Peyer's patch (tissue), 4 donors: ENCODE measurements around the gene GPC5.

Experiments used
- POLR2A ChIP-seq, 2 donors: fragments of 450-650 bp; IDR thresholded peaks; one replicate each; pipeline ENCODE4 v1.5.1; 2017; ENCODE audit warnings: antibody characterized with exemption in 2 of 2, mild to moderate bottlenecking in 2 of 2, moderate library complexity in 2 of 2
- TF ChIP-seq, protein P1 (sequence below), 6 experiments: fragments of 450-650 bp in 4 of 6; fragments of 200-600 bp in 2 of 6; sonication (generic) in 1 of 6; IDR thresholded peaks; one replicate each; pipeline ENCODE4 v1.5.1; 2017 to 2019; ENCODE audit warnings: antibody characterized with exemption in 6 of 6, mild to moderate bottlenecking in 3 of 6, moderate library complexity in 1 of 6

DNA sequence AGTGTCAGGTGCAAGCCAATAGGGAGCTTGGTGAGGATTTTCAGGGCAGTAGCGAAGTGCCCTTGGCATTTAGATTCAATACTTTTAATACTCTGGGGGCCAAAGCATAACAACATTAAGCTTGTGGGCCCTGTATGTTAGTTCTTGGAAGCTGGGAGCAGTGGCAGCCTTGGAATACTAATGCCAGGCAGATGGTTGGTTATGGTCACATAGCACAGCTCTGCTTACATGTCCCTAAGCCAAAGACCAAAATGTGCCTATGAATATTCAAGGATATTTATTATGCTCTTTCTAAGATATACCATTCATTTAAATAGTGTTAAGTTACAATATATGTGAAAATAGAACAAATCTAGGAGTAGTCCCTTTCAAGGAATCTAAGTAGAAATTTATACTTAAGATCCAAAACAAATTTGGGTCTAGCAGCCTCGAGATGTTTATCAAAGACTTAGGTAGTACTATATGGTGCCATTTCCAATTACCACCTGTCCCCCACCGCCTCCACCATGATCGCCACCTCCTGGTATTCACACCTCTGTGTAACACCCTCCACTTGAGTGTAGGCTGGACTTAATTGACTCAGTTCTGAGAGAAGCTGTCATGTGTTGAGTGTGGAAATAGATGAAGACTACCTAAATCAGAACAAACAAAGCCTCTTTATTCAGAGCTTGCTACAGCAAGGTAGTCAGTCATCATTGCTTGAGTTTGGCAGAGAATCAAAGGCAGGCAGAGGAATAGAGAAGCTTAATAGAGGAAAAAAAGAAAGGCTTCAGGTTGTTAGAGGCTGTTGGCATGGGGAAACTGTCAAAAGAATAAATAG lies 261.0 kb downstream of the GPC5 start:
- TF ChIP-seq, protein P1, sequence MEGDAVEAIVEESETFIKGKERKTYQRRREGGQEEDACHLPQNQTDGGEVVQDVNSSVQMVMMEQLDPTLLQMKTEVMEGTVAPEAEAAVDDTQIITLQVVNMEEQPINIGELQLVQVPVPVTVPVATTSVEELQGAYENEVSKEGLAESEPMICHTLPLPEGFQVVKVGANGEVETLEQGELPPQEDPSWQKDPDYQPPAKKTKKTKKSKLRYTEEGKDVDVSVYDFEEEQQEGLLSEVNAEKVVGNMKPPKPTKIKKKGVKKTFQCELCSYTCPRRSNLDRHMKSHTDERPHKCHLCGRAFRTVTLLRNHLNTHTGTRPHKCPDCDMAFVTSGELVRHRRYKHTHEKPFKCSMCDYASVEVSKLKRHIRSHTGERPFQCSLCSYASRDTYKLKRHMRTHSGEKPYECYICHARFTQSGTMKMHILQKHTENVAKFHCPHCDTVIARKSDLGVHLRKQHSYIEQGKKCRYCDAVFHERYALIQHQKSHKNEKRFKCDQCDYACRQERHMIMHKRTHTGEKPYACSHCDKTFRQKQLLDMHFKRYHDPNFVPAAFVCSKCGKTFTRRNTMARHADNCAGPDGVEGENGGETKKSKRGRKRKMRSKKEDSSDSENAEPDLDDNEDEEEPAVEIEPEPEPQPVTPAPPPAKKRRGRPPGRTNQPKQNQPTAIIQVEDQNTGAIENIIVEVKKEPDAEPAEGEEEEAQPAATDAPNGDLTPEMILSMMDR (IDR thresholded peaks at IDR 0.05), result no peak
- TF ChIP-seq POLR2A (IDR thresholded peaks at IDR 0.05), result no peak
